ENCODE results near the gene KRT4.

DNA sequence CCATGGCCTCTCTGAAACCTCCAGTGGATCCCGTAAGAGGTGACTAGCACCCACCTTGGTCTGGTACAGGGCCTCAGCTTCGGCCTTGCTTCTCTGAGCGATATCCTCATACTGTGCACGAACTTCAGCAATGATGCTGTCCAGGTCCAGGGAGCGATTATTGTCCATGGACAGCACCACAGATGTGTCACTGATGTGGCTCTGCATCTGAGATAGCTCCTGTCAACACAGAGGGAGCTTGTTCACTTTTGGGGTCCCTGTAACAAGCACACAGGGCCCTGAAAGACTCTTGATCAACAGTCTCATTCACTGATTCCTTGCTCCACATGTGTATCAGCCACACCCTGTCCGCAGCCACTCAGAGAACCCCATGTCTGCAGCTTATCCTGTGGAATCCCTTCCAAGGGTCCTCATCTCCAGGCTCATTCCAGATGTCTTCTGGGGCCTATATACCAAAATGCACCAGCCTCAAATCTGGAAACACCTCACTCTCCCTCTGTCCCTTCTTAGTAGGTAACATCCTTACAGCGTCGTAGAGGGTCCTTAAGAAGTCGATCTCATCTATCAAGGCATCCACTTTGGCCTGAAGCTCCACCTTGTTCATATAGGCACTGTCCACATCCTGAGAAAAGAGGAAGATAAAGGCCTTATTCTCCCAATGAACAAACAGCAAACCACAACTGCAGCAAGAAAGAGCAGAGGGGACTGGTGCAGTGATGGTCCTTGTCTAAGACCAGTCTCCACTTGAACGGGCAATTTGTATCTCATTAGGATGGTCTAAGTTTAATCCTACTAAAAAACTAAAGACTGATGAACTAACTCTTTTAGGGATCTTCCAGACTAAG lies 21.5 kb downstream of the KRT4 start:
- TF ChIP-seq, protein P1, sequence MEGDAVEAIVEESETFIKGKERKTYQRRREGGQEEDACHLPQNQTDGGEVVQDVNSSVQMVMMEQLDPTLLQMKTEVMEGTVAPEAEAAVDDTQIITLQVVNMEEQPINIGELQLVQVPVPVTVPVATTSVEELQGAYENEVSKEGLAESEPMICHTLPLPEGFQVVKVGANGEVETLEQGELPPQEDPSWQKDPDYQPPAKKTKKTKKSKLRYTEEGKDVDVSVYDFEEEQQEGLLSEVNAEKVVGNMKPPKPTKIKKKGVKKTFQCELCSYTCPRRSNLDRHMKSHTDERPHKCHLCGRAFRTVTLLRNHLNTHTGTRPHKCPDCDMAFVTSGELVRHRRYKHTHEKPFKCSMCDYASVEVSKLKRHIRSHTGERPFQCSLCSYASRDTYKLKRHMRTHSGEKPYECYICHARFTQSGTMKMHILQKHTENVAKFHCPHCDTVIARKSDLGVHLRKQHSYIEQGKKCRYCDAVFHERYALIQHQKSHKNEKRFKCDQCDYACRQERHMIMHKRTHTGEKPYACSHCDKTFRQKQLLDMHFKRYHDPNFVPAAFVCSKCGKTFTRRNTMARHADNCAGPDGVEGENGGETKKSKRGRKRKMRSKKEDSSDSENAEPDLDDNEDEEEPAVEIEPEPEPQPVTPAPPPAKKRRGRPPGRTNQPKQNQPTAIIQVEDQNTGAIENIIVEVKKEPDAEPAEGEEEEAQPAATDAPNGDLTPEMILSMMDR (IDR thresholded peaks at IDR 0.05), result no peak
- TF ChIP-seq EP300 (IDR thresholded peaks at IDR 0.05), result no peak
- no peak for TF ChIP-seq POLR2A (IDR thresholded peaks at IDR 0.05)
- no peak for TF ChIP-seq POLR2AphosphoS5 (IDR thresholded peaks at IDR 0.05)
